K562 (cell line): ENCODE data around the gene LPXN. TPM values are rescaled to one million over a fixed set of nuclear protein-coding genes. Genes with fewer than 3 reads are reported as not detected.

Experiments
- ATAC-seq: fragments of 200-7000 bp; cut with Tn5 transposase; 3 replicates; pipeline ENCODE4 v1.9.1; 2020; ENCODE audit warnings: moderate library complexity
- BruUV-seq: library from RNA; stranded (reverse); fragments of 400-500 nt; replicated peaks from 2 replicates; lab custom pipeline; 2021; lab: Mats Ljungman, UMichigan
- CTCF ChIA-PET: fragments of 300-600 bp; formaldehyde crosslinking; extraction: SDS; loops from one replicate; lab custom pipeline; 2021; ENCODE audit warnings: low intra/inter-chr PET ratio; lab: Yijun Ruan, JAX
- POLR2A ChIA-PET: fragments of 300-600, 350-650 bp; sonication (Branson Sonifier 250); formaldehyde crosslinking; extraction: SDS; loops from one replicate; lab custom pipeline; 2021; ENCODE audit warnings: antibody characterized with exemption, inconsistent platforms; lab: Yijun Ruan, JAX
- DNase-seq, 4 experiments: peaks; one replicate each; pipeline versions ENCODE4 v3.0.0 to v3.0.0-alpha.2; 2011 to 2018; ENCODE audit warnings: low spot score in 3 of 4, mixed read lengths in 3 of 4; ENCODE audit errors: extremely low read depth in 1 of 4
- FAIRE-seq: peaks from 2 replicates; lab custom pipeline; 2011; peaks lifted over from hg19 to GRCh38; lab: Jason Lieb, UNC
- H2AFZ ChIP-seq: 2 replicates; pipeline ENCODE4 v1.6.0; 2011; ENCODE audit warnings: low read depth, low read length, control low read depth, inconsistent platforms
- H3K27ac ChIP-seq: fragments of 200-600 bp; 3 replicates; pipeline ENCODE4 v1.8.0; 2011; ENCODE audit warnings: low read depth, mild to moderate bottlenecking, control low read depth, inconsistent platforms, low read length, moderate library complexity, mixed read lengths; ENCODE audit errors: extremely low read depth
- H3K27me3 ChIP-seq, 2 experiments: fragments of 300-600 bp in 1 of 2; 2 replicates in 1 of 2; 3 replicates in 1 of 2; pipeline versions ENCODE4 v1.6.0 to v1.8.0; 2011; ENCODE audit warnings: inconsistent platforms in 2 of 2, low read length in 2 of 2, mild to moderate bottlenecking in 1 of 2, mixed read lengths in 1 of 2, moderate library complexity in 1 of 2; ENCODE audit not compliant: control insufficient read depth in 2 of 2, insufficient read depth in 2 of 2
- H3K36me3 ChIP-seq: fragments of 300-600 bp; 3 replicates; pipeline ENCODE4 v1.8.0; 2011; ENCODE audit warnings: mild to moderate bottlenecking, low read length, inconsistent platforms; ENCODE audit not compliant: control insufficient read depth, insufficient read depth
- H3K4me1 ChIP-seq, 2 experiments: fragments of 200-600 bp in 1 of 2; replicated peaks in 1 of 2; 2 replicates in 1 of 2; 3 replicates in 1 of 2; pipeline versions ENCODE4 v1.5.1 to v1.8.0; 2011; ENCODE audit warnings: inconsistent platforms in 2 of 2, low read length in 2 of 2, mild to moderate bottlenecking in 1 of 2, mixed read lengths in 1 of 2, moderate library complexity in 1 of 2; ENCODE audit not compliant: control insufficient read depth in 2 of 2, insufficient read depth in 2 of 2
- H3K4me2 ChIP-seq: 2 replicates; pipeline ENCODE4 v1.6.1; 2011; ENCODE audit warnings: low read length, control low read depth, inconsistent platforms, mixed read lengths; ENCODE audit not compliant: insufficient read depth
- H3K4me3 ChIP-seq: fragments of 200-600 bp; sonication (generic), shearing (Covaris generic); 2 replicates; pipeline ENCODE4 v1.5.1; 2016; ENCODE audit warnings: control low read depth, inconsistent platforms
- H3K79me2 ChIP-seq: fragments of 200-600 bp; 3 replicates; pipeline ENCODE4 v1.8.0; 2011; ENCODE audit warnings: low read length, inconsistent platforms; ENCODE audit not compliant: control insufficient read depth, insufficient read depth
- H3K9ac ChIP-seq, 2 experiments: 2 replicates each; pipeline versions ENCODE4 v1.6.0 to v1.6.1; 2011; ENCODE audit warnings: low read depth in 2 of 2, low read length in 2 of 2, control low read depth in 1 of 2, inconsistent platforms in 1 of 2, mild to moderate bottlenecking in 1 of 2, mixed read lengths in 1 of 2; ENCODE audit not compliant: insufficient read depth in 1 of 2
- H3K9me1 ChIP-seq: one replicate; pipeline ENCODE4 v1.6.0; 2011; ENCODE audit warnings: inconsistent platforms, mild to moderate bottlenecking, low read length, moderate library complexity; ENCODE audit not compliant: control insufficient read depth, insufficient read depth
- H3K9me3 ChIP-seq: replicated peaks from 2 replicates; pipeline ENCODE4 v1.5.1; 2011; ENCODE audit warnings: low read depth, low read length, inconsistent platforms; ENCODE audit not compliant: control insufficient read depth, insufficient read depth
- H4K20me1 ChIP-seq: replicated peaks from 2 replicates; pipeline ENCODE4 v1.6.1; 2011; ENCODE audit warnings: low read length, inconsistent platforms, mixed read lengths; ENCODE audit not compliant: control insufficient read depth, insufficient read depth
- BMI1 ChIP-seq: fragments of 150-350 bp; IDR thresholded peaks from 2 replicates; pipeline ENCODE4 v1.6.1; 2014; ENCODE audit warnings: low read length
- CCNT2 ChIP-seq: IDR thresholded peaks from 2 replicates; pipeline ENCODE4 v1.6.1; 2011; ENCODE audit warnings: borderline replicate concordance, low read depth, mild to moderate bottlenecking, moderate library complexity, mixed read lengths, low read length; ENCODE audit not compliant: insufficient read length; ENCODE audit errors: extremely low read depth
- ETS2 ChIP-seq: IDR thresholded peaks from 2 replicates; pipeline ENCODE4 v1.6.1; 2016; ENCODE audit warnings: borderline replicate concordance, missing genetic modification characterization, mild to moderate bottlenecking, moderate library complexity, missing compliant biosample characterization; ENCODE audit not compliant: poor library complexity, severe bottlenecking
- GTF2E2 ChIP-seq: fragments of 200-800 bp; sonication (Bioruptor generic); IDR thresholded peaks from 2 replicates; pipeline ENCODE4 v1.6.1; 2016; ENCODE audit warnings: missing genetic modification characterization, missing compliant biosample characterization
- HDGF ChIP-seq: fragments of 450-650 bp; IDR thresholded peaks from 2 replicates; pipeline ENCODE4 v1.6.1; 2016
- KLF6 ChIP-seq: fragments of 250-450 bp; sonication (Bioruptor Pico); IDR thresholded peaks from 2 replicates; pipeline ENCODE4 v1.4.0; 2020; ENCODE audit warnings: mild to moderate bottlenecking, moderate library complexity, borderline replicate concordance
- MBD2 ChIP-seq: sonication (generic); IDR thresholded peaks from 2 replicates; pipeline ENCODE4 v1.6.1; 2016; ENCODE audit warnings: low read depth, borderline replicate concordance
- NCOA1 ChIP-seq: fragments of 450-650 bp; IDR thresholded peaks from 2 replicates; pipeline ENCODE4 v1.6.1; 2016; ENCODE audit warnings: low read depth
- RFX7 ChIP-seq: fragments of 250-450 bp; sonication (Bioruptor Pico); IDR thresholded peaks from 2 replicates; pipeline ENCODE4 v1.5.1; 2021; ENCODE audit warnings: mild to moderate bottlenecking
- RNF2 ChIP-seq: sonication (generic); IDR thresholded peaks from 2 replicates; pipeline ENCODE4 v1.6.1; 2016
- SRSF9 ChIP-seq: fragments of 200-400 bp; formaldehyde crosslinking; IDR thresholded peaks from 2 replicates; pipeline ENCODE4 v1.6.1; 2017; ENCODE audit warnings: low read depth, low read length, borderline replicate concordance
- ZNF184 ChIP-seq: sonication (generic); formaldehyde crosslinking; IDR thresholded peaks from 2 replicates; pipeline ENCODE4 v1.5.0; 2020; ENCODE audit warnings: missing genetic modification reagents
- ZNF354B ChIP-seq: fragments of 250-450 bp; sonication (Bioruptor Pico); IDR thresholded peaks from 2 replicates; pipeline ENCODE4 v1.4.0; 2020
- in situ Hi-C: fragments of 300-500 bp; cut with MboI; formaldehyde crosslinking; loops from 4 replicates; pipeline ENCODE4 v1.15.0; 2018; ENCODE audit warnings: inconsistent platforms, mixed read lengths
- intact Hi-C: fragments of 100-400 bp; cut with micrococcal nuclease; formaldehyde crosslinking; loops from 2 replicates; pipeline ENCODE4 v1.14.2; 2022
- polyA plus RNA-seq, 8 experiments: library from polyadenylated mRNA; depleted of rRNA in 4 of 8; stranded (reverse) in 5 of 8; unstranded in 3 of 8; fragments of >200 nt; fragmentation: Nextera tagmentation in 2 of 8; fragmentation: Illumina TruSeq in 1 of 8; extraction: Ambion mirVana in 2 of 8; extraction: Trizol in 1 of 8; gene quantifications; 2 replicates each; pipeline versions ENCODE4 v1.2.1 to v1.2.3, GENCODE V29; 2011 to 2014; ENCODE audit warnings: inconsistent platforms in 1 of 8, missing spikeins in 1 of 8
- total RNA-seq, 7 experiments: library from RNA; depleted of rRNA in 6 of 7; stranded (reverse); fragments of >200 nt in 6 of 7; fragmentation: Illumina TruSeq in 2 of 7; extraction: Trizol in 2 of 7; gene quantifications; 2 replicates each; pipeline versions ENCODE4 v1.2.1 to v1.2.3, GENCODE V29; 2011 to 2021; ENCODE audit warnings: low replicate concordance in 1 of 7
- TF ChIP-seq, protein P1 (sequence below): fragments of 250-450 bp; sonication (Bioruptor Pico); IDR thresholded peaks from 2 replicates; pipeline ENCODE4 v1.5.0; 2022; ENCODE audit warnings: mild to moderate bottlenecking
- TF ChIP-seq, protein P2 (sequence below): sonication (generic); formaldehyde crosslinking; IDR thresholded peaks from 2 replicates; pipeline ENCODE4 v1.8.0; 2022; ENCODE audit warnings: mild to moderate bottlenecking, missing genetic modification reagents, borderline replicate concordance
- TF ChIP-seq, protein P3 (sequence below): IDR thresholded peaks from 2 replicates; pipeline ENCODE4 v1.6.1; 2014; ENCODE audit warnings: antibody characterized with exemption
- TF ChIP-seq, protein P4 (sequence below): fragments of 250-450 bp; sonication (Bioruptor Pico); IDR thresholded peaks from 2 replicates; pipeline ENCODE4 v1.4.0; 2020

The LPXN gene
- total and polyA plus RNA-seq, 9 of the 15 experiments (the other 6 are each of a cell fraction or from before 2014, with no cell fraction given), result 0.73 to 3.1 (median 2.0) TPM

DNA sequence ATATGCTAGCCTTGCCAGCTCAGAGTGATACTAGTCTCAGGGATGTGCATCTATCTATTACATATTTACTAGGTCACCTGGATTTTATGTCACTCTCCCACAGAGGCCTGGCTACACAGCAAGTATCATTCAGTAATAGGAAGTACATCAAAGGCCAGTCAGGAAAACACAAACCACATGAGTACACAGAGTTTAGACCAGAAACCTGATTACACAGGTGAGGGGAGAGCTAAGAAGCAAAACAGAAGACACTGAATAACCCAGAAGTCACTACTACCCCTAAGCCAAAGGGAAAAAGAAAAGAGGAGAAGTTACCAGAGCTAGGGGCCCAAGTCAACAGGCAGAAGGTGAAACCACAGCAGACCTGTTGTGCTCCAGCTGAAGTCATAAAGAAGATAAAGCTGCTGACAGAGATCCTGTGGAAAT, 13.3 kb downstream of the LPXN start:
- no peaks in the 10 kb centered on the region for H4K20me1 ChIP-seq
- H3K9me1 ChIP-seq, result no peaks in the 10 kb centered on the region
- H3K4me1 ChIP-seq, result no peaks in the 10 kb centered on the region
- in situ Hi-C loops (no loop called here), intact Hi-C loops (no loop called here)
- H3K79me2 ChIP-seq, result no peaks in the 10 kb centered on the region
- TF ChIP-seq RNF2, result no peak
- no peak for TF ChIP-seq CCNT2
- TF ChIP-seq KLF6 (CRISPR knock-in tag), result no peak
- TF ChIP-seq ETS2, result no peak
- no peak for TF ChIP-seq ZNF184
- TF ChIP-seq, protein P1, sequence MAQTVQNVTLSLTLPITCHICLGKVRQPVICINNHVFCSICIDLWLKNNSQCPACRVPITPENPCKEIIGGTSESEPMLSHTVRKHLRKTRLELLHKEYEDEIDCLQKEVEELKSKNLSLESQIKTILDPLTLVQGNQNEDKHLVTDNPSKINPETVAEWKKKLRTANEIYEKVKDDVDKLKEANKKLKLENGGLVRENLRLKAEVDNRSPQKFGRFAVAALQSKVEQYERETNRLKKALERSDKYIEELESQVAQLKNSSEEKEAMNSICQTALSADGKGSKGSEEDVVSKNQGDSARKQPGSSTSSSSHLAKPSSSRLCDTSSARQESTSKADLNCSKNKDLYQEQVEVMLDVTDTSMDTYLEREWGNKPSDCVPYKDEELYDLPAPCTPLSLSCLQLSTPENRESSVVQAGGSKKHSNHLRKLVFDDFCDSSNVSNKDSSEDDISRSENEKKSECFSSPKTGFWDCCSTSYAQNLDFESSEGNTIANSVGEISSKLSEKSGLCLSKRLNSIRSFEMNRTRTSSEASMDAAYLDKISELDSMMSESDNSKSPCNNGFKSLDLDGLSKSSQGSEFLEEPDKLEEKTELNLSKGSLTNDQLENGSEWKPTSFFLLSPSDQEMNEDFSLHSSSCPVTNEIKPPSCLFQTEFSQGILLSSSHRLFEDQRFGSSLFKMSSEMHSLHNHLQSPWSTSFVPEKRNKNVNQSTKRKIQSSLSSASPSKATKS (CRISPR knock-in tag), result no peak
- TF ChIP-seq, protein P2, sequence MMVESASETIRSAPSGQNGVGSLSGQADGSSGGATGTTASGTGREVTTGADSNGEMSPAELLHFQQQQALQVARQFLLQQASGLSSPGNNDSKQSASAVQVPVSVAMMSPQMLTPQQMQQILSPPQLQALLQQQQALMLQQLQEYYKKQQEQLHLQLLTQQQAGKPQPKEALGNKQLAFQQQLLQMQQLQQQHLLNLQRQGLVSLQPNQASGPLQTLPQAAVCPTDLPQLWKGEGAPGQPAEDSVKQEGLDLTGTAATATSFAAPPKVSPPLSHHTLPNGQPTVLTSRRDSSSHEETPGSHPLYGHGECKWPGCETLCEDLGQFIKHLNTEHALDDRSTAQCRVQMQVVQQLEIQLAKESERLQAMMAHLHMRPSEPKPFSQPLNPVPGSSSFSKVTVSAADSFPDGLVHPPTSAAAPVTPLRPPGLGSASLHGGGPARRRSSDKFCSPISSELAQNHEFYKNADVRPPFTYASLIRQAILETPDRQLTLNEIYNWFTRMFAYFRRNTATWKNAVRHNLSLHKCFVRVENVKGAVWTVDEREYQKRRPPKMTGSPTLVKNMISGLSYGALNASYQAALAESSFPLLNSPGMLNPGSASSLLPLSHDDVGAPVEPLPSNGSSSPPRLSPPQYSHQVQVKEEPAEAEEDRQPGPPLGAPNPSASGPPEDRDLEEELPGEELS (CRISPR knock-in tag), result no peak
- TF ChIP-seq, protein P3, sequence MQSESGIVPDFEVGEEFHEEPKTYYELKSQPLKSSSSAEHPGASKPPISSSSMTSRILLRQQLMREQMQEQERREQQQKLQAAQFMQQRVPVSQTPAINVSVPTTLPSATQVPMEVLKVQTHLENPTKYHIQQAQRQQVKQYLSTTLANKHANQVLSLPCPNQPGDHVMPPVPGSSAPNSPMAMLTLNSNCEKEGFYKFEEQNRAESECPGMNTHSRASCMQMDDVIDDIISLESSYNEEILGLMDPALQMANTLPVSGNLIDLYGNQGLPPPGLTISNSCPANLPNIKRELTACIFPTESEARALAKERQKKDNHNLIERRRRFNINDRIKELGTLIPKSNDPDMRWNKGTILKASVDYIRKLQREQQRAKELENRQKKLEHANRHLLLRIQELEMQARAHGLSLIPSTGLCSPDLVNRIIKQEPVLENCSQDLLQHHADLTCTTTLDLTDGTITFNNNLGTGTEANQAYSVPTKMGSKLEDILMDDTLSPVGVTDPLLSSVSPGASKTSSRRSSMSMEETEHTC, result no peak
- TF ChIP-seq HDGF, result no peak
- TF ChIP-seq RFX7 (CRISPR knock-in tag), result no peak
- TF ChIP-seq NCOA1, result no peak
- no peak for TF ChIP-seq BMI1
- TF ChIP-seq, protein P4, sequence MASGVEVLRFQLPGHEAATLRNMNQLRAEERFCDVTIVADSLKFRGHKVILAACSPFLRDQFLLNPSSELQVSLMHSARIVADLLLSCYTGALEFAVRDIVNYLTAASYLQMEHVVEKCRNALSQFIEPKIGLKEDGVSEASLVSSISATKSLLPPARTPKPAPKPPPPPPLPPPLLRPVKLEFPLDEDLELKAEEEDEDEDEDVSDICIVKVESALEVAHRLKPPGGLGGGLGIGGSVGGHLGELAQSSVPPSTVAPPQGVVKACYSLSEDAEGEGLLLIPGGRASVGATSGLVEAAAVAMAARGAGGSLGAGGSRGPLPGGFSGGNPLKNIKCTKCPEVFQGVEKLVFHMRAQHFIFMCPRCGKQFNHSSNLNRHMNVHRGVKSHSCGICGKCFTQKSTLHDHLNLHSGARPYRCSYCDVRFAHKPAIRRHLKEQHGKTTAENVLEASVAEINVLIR, result no peak
- no peak for TF ChIP-seq GTF2E2 (tag)
- no peak for TF ChIP-seq ZNF354B (CRISPR knock-in tag)
- no peak for TF ChIP-seq MBD2
- TF ChIP-seq SRSF9, result no peak
- ChIA-PET POLR2A (interaction anchor here (0.6 kb wide), 1 partner anchor 34 kb away, joined by 5 read pairs; no protein-coding TSS in a partner anchor), CTCF (no interaction called here)
- H3K4me3 ChIP-seq, result no peak overlapping the region
- H3K27me3 ChIP-seq, result no peaks in the 10 kb centered on the region
- H2AFZ ChIP-seq, result no peak overlapping the region
- ATAC-seq (no peak), DNase-seq (no peak), FAIRE-seq (no peak)
- no peaks in the 10 kb centered on the region for H3K9me3 ChIP-seq
- no peak overlapping the region for H3K27ac ChIP-seq
- H3K4me2 ChIP-seq, result no peak overlapping the region
- no TSS peak for BruUV-seq
- no peaks in the 10 kb centered on the region for H3K36me3 ChIP-seq
- H3K9ac ChIP-seq, result no peak overlapping the region
